HG03460 (cell line): ENCODE results near the gene TEKT5.
"Not testable (repeated sequence)": the region's sequence is repeated elsewhere in the genome, so short reads cannot be mapped to it uniquely, and the experiment has no call there.

ENCODE experiments used
- ATAC-seq: cut with Tn5 transposase; IDR thresholded peaks from one replicate; pipeline ENCODE4 v1.9.1; 2021; ENCODE audit not compliant: unreplicated experiment

Gene TEKT5

GRCh38 chr16:10637337-10638037 is 57.2 kb downstream of the TEKT5 start:
- no peak for ATAC-seq

- ATAC-seq: no peak
These were observed 59.2 kb downstream of the TEKT5 start for GRCh38 chr16:10635365-10636021.

GRCh38 chr16:10633429-10633828 is 61.3 kb downstream of the TEKT5 start:
- not testable (repeated sequence) for ATAC-seq

GRCh38 chr16:10631886-10632285 is 62.8 kb downstream of the TEKT5 start:
- ATAC-seq: no peak

GRCh38 chr16:10629592-10629963 is 65.2 kb downstream of the TEKT5 start:
- ATAC-seq: no peak

GRCh38 chr16:10625595-10626357 is 69.0 kb downstream of the TEKT5 start:
- no peak for ATAC-seq

- ATAC-seq: no peak
These were observed 70.2 kb downstream of the TEKT5 start for GRCh38 chr16:10624527-10624926.

GRCh38 chr16:10623059-10623458 is 71.7 kb downstream of the TEKT5 start:
- no peak for ATAC-seq

GRCh38 chr16:10622036-10622921 is 72.5 kb downstream of the TEKT5 start:
- no peak for ATAC-seq

GRCh38 chr16:10621216-10621949 is 73.3 kb downstream of the TEKT5 start:
- ATAC-seq: not testable (repeated sequence)

GRCh38 chr16:10620120-10620519 is 74.6 kb downstream of the TEKT5 start:
- no peak for ATAC-seq

- ATAC-seq: no peak
These were observed 75.4 kb downstream of the TEKT5 start for GRCh38 chr16:10619271-10619849.

GRCh38 chr16:10618710-10619209 is 76.0 kb downstream of the TEKT5 start:
- no peak for ATAC-seq

- no peak for ATAC-seq
These were observed 76.9 kb downstream of the TEKT5 start for GRCh38 chr16:10617662-10618420.

- no peak for ATAC-seq
These were observed 77.7 kb downstream of the TEKT5 start for GRCh38 chr16:10616756-10617640.

GRCh38 chr16:10616419-10616755 is 78.3 kb downstream of the TEKT5 start:
- ATAC-seq: no peak

- ATAC-seq: no peak
These were observed 80.0 kb downstream of the TEKT5 start for GRCh38 chr16:10614685-10615084.

- no peak for ATAC-seq
These were observed 80.8 kb downstream of the TEKT5 start for GRCh38 chr16:10613785-10614485.
